HepG2 (cell line): Measurements from ENCODE around the gene SYNPO2L. TPM values are rescaled to one million over a fixed set of nuclear protein-coding genes. Genes with fewer than 3 reads are reported as not detected.
A peak's percentile ranks its signal among the peaks of the same experiment; 100 is the strongest.

Source experiments
- AFF4 ChIP-seq: sonication (generic); formaldehyde crosslinking; IDR thresholded peaks from 2 replicates; pipeline ENCODE4 v1.4.0; 2020; ENCODE audit warnings: missing genetic modification reagents
- ARNTL ChIP-seq: sonication (generic); formaldehyde crosslinking; IDR thresholded peaks from 2 replicates; pipeline ENCODE4 v1.4.0; 2020; ENCODE audit warnings: mild to moderate bottlenecking, missing genetic modification reagents
- ATAD3A ChIP-seq: sonication (generic); formaldehyde crosslinking; IDR thresholded peaks from 2 replicates; pipeline ENCODE4 v1.4.0; 2020; ENCODE audit warnings: missing genetic modification reagents
- ATF1 ChIP-seq: IDR thresholded peaks from 2 replicates; pipeline ENCODE4 v1.6.1; 2016; ENCODE audit warnings: mild to moderate bottlenecking, control low read depth
- BORCS8-MEF2B ChIP-seq: sonication (generic); formaldehyde crosslinking; IDR thresholded peaks from 2 replicates; pipeline ENCODE4 v1.8.0; 2022; ENCODE audit warnings: mild to moderate bottlenecking, missing genetic modification reagents
- FOXM1 ChIP-seq: sonication (generic); formaldehyde crosslinking; IDR thresholded peaks from 2 replicates; pipeline ENCODE4 v1.5.0; 2020; ENCODE audit warnings: missing genetic modification reagents
- HNF1B ChIP-seq: sonication (generic); formaldehyde crosslinking; IDR thresholded peaks from 2 replicates; pipeline ENCODE4 v1.5.1; 2020; ENCODE audit warnings: mild to moderate bottlenecking, moderate library complexity, missing genetic modification reagents
- IRF1 ChIP-seq: sonication (generic); formaldehyde crosslinking; IDR thresholded peaks from 2 replicates; pipeline ENCODE4 v1.4.0; 2020; ENCODE audit warnings: low read depth, mild to moderate bottlenecking, missing genetic modification reagents
- MLX ChIP-seq: IDR thresholded peaks from 2 replicates; pipeline ENCODE4 v1.6.1; 2016
- MTF2 ChIP-seq: sonication (generic); formaldehyde crosslinking; IDR thresholded peaks from 2 replicates; pipeline ENCODE4 v1.5.0; 2020; ENCODE audit warnings: missing genetic modification reagents, borderline replicate concordance
- PRPF4 ChIP-seq: fragments of 200-400 bp; formaldehyde crosslinking; IDR thresholded peaks from 2 replicates; pipeline ENCODE4 v1.6.1; 2016; ENCODE audit warnings: low read length, low read depth; ENCODE audit not compliant: poor library complexity, severe bottlenecking
- RARA ChIP-seq: IDR thresholded peaks from 2 replicates; pipeline ENCODE4 v1.6.1; 2016; ENCODE audit warnings: missing genetic modification reagents, missing compliant biosample characterization
- SNAPC2 ChIP-seq: sonication (generic); formaldehyde crosslinking; IDR thresholded peaks from 2 replicates; pipeline ENCODE4 v1.8.1; 2022; ENCODE audit warnings: mild to moderate bottlenecking, missing genetic modification reagents
- STAT6 ChIP-seq: sonication (generic); formaldehyde crosslinking; IDR thresholded peaks from 2 replicates; pipeline ENCODE4 v1.4.0; 2020; ENCODE audit warnings: missing genetic modification reagents, mild to moderate bottlenecking, borderline replicate concordance
- TGIF2 ChIP-seq: IDR thresholded peaks from 2 replicates; pipeline ENCODE4 v1.6.1; 2016; ENCODE audit warnings: control low read depth, missing compliant biosample characterization
- ZNF282 ChIP-seq: fragments of 450-650 bp; IDR thresholded peaks from 2 replicates; pipeline ENCODE4 v1.6.1; 2018; ENCODE audit not compliant: partially characterized antibody
- ZNF441 ChIP-seq: sonication (generic); formaldehyde crosslinking; IDR thresholded peaks from 2 replicates; pipeline ENCODE4 v1.7.0; 2021; ENCODE audit warnings: missing genetic modification reagents, borderline replicate concordance
- ZNF547 ChIP-seq: sonication (generic); formaldehyde crosslinking; IDR thresholded peaks from 2 replicates; pipeline ENCODE4 v1.5.1; 2020; ENCODE audit warnings: mild to moderate bottlenecking, missing genetic modification reagents
- polyA plus RNA-seq, 8 experiments: library from polyadenylated mRNA; depleted of rRNA in 3 of 8; stranded (reverse) in 7 of 8; unstranded in 1 of 8; fragments of >200 nt; fragmentation: Illumina TruSeq in 4 of 8; extraction: Trizol in 4 of 8; gene quantifications; 2 replicates each; pipeline versions ENCODE4 v1.2.1 to v1.2.3, GENCODE V29; 2011 to 2016; ENCODE audit warnings: low read depth in 4 of 8, missing spikeins in 1 of 8, mixed read lengths in 1 of 8; ENCODE audit not compliant: insufficient read depth in 1 of 8
- total RNA-seq, 5 experiments: library from RNA; depleted of rRNA; stranded (reverse); fragments of >200 nt; fragmentation: Illumina TruSeq; extraction: Trizol; gene quantifications; 2 replicates each; pipeline ENCODE4 v1.2.3, GENCODE V29; 2016; ENCODE audit warnings: low read depth in 1 of 5

The SYNPO2L gene
- total and polyA plus RNA-seq, 2 of the 13 experiments (the other 11 are each of a cell fraction or from before 2014, with no cell fraction given): not detected

GRCh38 chr10:73625884-73626752 lies 29.7 kb downstream of the SYNPO2L start (continued):
- 0 out of 2 replicates have a peak, but pooled peaks have one; percentile 26 for TF ChIP-seq RARA (CRISPR knock-in tag)
- peak; percentile 77 for TF ChIP-seq BORCS8-MEF2B (CRISPR knock-in tag)
- TF ChIP-seq PRPF4: no peak
- TF ChIP-seq SNAPC2: 0 out of 2 replicates have a peak, but pooled peaks have one; percentile 59
- TF ChIP-seq FOXM1 (CRISPR knock-in tag): no peak
- no peak for TF ChIP-seq STAT6 (CRISPR knock-in tag)
- no peak for TF ChIP-seq AFF4
- TF ChIP-seq ZNF441 (CRISPR knock-in tag): no peak; the same call in 1 of the 2 replicates
- 0 out of 2 replicates have a peak, but pooled peaks have one; percentile 35 for TF ChIP-seq ARNTL (CRISPR knock-in tag)
- no peak for TF ChIP-seq ATAD3A (CRISPR knock-in tag)
- TF ChIP-seq ZNF282: no peak
- no peak for TF ChIP-seq IRF1 (CRISPR knock-in tag)
- no peak for TF ChIP-seq MTF2
- TF ChIP-seq ATF1 (CRISPR knock-in tag): no peak
- TF ChIP-seq MLX: no peak
- TF ChIP-seq TGIF2 (CRISPR knock-in tag): no peak
- TF ChIP-seq HNF1B (CRISPR knock-in tag): peak; percentile 62
- no peak for TF ChIP-seq ZNF547
